Activated CD8-positive, alpha-beta memory T cell treated with anti-CD3 and anti-CD28 coated beads, Interleukin-2, amount 10 ng/mL, durations not matched to agents 7 days and 5 days (primary cell): ENCODE results near the gene PRR29. TPM values are rescaled to one million over a fixed set of nuclear protein-coding genes. Genes with fewer than 3 reads are reported as not detected.

Source experiments
- total RNA-seq, 2 experiments: library from RNA; stranded (reverse); gene quantifications; one replicate each; pipeline ENCODE4 v1.2.3, GENCODE V29; 2021

PRR29 gene
- total RNA-seq, 2 experiments from 2014 or later = 1.5 to 3.3 TPM

Other genes starting within 250 kb of the PRR29 start
- 10 to 100 TPM; 55.7 to 71.1 TPM for gene CCDC47, start 224.8 kb upstream of the PRR29 start, total RNA-seq
- 100 to 1,000 TPM; 121 to 123 TPM for gene DDX42, start 224.2 kb upstream of the PRR29 start, total RNA-seq
- gene PSMC5, start 170.9 kb upstream of the PRR29 start, total RNA-seq = 100 to 1,000 TPM; 157 to 195 TPM
- 10 to 100 TPM; 58.9 to 71.7 TPM for gene FTSJ3, start 170.7 kb upstream of the PRR29 start, total RNA-seq
- 100 to 1,000 TPM; 137 to 151 TPM for gene SMARCD2, start 155.7 kb upstream of the PRR29 start, total RNA-seq
- not detected for gene CSH2, start 124.7 kb upstream of the PRR29 start, total RNA-seq
- gene GH2, start 116.4 kb upstream of the PRR29 start, total RNA-seq = not detected
- not detected for gene CSH1, start 101.8 kb upstream of the PRR29 start, total RNA-seq
- not detected for gene CSHL1, start 87.1 kb upstream of the PRR29 start, total RNA-seq
- not detected for gene GH1, start 79.5 kb upstream of the PRR29 start, total RNA-seq
- 10 to 100 TPM; 15.0 to 19.1 TPM for gene CD79B, start 66.0 kb upstream of the PRR29 start, total RNA-seq
- under 1 TPM in 1 of 2 experiments, not detected in 1; 0.02 TPM for gene SCN4A, start 25.4 kb upstream of the PRR29 start, total RNA-seq
- gene ICAM2, start 22.3 kb downstream of the PRR29 start, total RNA-seq = 10 to 100 TPM; 39.0 to 40.6 TPM
- 10 to 100 TPM; 21.7 to 22.9 TPM for gene ERN1, start 131.8 kb downstream of the PRR29 start, total RNA-seq